Measurements from ENCODE around the gene SUGP2. TPM values are rescaled to one million over a fixed set of nuclear protein-coding genes. Genes with fewer than 3 reads are reported as not detected.
"Not testable (repeated sequence)": the region's sequence is repeated elsewhere in the genome, so short reads cannot be mapped to it uniquely, and the experiment has no call there.

Gene SUGP2
- total and polyA plus RNA-seq, 5 experiments from 2014 or later: 7.4 to 136 (median 8.2) TPM

DNA sequence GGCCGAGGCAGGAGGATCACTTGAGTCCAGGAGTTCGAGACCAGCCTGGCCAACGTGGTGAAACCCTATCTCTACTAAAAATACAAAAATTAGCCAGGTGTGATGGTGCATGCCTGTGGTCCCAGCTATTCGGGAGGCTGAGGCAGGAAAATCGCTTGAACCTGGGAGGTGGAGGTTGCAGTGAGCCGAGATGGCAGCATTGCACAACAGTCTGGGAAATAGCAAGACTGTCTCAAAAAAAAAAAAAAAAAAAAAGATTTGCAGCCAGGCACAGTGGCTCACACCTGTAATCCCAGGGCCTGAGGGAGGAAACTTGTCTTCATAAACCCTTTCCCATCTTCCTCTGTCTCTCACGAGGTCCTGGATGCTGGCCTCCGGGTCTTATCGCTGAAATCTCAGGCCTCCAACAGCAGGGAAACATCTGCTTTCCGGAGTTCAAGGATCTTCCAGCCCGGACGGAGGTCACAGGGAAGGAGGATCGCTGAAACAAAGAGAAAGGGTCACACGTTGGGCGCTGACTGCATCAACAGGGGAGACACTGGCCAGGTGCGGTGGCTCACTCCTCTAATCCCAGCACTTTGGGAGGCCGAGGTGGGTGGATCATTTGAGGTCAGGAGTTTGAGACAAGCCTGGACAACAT lies 80.8 kb downstream of the SUGP2 start:
- POLR2A ChIA-PET: interaction anchor here (0.7 kb wide), 1 partner anchor 792 kb away, joined by 3 read pairs; no protein-coding TSS in a partner anchor
- not testable (repeated sequence) for H3K4me1 Mint-ChIP-seq, DNase-seq, H3K4me3 Mint-ChIP-seq, H3K27ac Mint-ChIP-seq, H3K27me3 Mint-ChIP-seq, ATAC-seq, H3K36me3 Mint-ChIP-seq
- H3K9me3 Mint-ChIP-seq: peaks cover 0 to 15% (median 0%) of the 10 kb centered on the region in 9 donors

DNA sequence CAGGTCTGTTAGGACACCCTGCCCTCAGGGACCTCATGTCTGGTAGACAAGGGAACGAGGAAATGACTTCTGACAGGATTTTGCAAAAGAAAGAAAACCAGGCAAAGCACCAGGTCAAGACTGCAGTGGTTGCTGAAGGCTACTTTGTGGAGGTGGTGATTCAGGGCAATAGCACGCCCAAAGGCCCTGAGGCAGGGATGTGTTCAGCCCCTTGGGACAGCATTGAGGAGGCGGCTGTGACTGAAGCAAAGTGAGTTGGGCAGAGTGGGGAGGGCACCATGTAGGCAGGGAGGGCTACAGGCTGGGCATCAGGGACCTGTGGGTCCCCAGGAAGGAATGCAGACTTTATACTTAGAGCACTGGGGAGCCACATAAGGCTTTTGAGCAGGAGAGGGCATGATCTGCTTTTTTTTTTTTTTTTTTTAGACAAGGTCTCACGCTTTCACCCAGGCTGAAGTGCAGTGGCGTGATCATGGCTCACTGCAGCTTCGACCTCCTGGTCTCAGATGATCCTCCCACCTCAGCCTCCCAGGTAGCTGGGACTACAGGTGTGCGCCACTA lies 81.5 kb downstream of the SUGP2 start:
- ATAC-seq (no peak), DNase-seq (no peak)
- POLR2A ChIA-PET: no interaction called here
- peaks cover 1 to 8% (median 2%) of the 10 kb centered on the region in 5 donors for H3K27me3 Mint-ChIP-seq
- H3K4me3 Mint-ChIP-seq: no peak overlapping the region
- H3K9me3 Mint-ChIP-seq: peaks cover 0 to 15% (median 0%) of the 10 kb centered on the region in 9 donors
- no peaks in the 10 kb centered on the region for H3K36me3 Mint-ChIP-seq
- H3K27ac Mint-ChIP-seq: no peak overlapping the region
- H3K4me1 Mint-ChIP-seq: peaks cover 0 to 2% (median 0%) of the 10 kb centered on the region in 4 donors

DNA sequence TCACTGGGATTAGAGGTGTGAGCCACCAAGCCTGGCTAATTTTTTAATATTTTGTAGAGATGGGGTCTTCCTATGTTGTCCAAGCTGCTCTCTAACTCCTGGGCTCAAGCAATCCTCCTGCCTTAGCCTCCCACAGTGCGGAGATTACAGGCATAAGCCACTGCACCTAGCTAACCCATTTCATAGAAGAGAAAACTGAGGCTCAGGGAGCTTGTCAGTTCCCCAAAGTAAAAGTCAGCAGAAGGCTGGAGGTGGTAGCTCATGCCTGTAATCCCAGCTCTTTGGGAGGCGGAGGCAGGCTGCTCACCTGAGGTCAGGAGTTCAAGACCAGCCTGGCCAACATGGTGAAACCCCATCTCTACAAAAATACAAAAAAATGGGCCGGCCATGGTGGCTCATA lies 83.5 kb downstream of the SUGP2 start:
- no peak for DNase-seq

DNA sequence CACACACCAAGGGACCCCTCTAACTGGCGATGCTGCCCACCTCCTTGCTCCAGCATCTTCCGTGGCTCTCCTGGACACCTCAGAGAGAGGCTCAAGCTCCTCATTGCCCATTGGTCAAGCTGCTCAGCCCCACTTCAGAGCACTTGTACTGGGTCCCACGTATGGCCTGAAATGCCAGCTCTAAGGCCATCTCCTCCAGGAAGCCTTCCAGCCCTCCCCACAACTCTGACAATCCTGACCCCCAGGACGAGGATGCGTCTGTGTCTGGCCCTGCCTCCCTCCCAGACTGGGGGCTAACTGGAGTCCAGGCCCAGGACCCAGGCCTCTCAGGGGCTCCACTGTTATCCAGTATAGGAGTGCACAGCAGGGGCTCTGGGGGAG lies 84.4 kb downstream of the SUGP2 start:
- POLR2A ChIA-PET: no interaction called here
- Mint-ChIP-seq H3K9me3 (no peaks in the 10 kb centered on the region), H3K36me3 (no peaks in the 10 kb centered on the region), H3K27me3 (peaks cover 4 to 12% (median 8%) of the 10 kb centered on the region in 5 donors), H3K4me3 (no peak overlapping the region), H3K4me1 (peaks cover 0 to 2% (median 0%) of the 10 kb centered on the region in 4 donors), H3K27ac (no peak overlapping the region)
- no peak for DNase-seq
- no peak for ATAC-seq

More for the DNA sequence above, 83.5 kb downstream of the SUGP2 start:
- no peak for ATAC-seq
- Mint-ChIP-seq H3K4me1 (peaks cover 0 to 2% (median under 1%) of the 10 kb centered on the region in 4 donors), H3K9me3 (peaks cover 0 to 7% (median 0%) of the 10 kb centered on the region in 9 donors), H3K36me3 (no peaks in the 10 kb centered on the region), H3K27ac (peak overlapping the region in 1 of 10 donors; percentile 29), H3K27me3 (peaks cover 4 to 12% (median 8%) of the 10 kb centered on the region in 5 donors), H3K4me3 (no peak overlapping the region)
- POLR2A ChIA-PET: no interaction called here

DNA sequence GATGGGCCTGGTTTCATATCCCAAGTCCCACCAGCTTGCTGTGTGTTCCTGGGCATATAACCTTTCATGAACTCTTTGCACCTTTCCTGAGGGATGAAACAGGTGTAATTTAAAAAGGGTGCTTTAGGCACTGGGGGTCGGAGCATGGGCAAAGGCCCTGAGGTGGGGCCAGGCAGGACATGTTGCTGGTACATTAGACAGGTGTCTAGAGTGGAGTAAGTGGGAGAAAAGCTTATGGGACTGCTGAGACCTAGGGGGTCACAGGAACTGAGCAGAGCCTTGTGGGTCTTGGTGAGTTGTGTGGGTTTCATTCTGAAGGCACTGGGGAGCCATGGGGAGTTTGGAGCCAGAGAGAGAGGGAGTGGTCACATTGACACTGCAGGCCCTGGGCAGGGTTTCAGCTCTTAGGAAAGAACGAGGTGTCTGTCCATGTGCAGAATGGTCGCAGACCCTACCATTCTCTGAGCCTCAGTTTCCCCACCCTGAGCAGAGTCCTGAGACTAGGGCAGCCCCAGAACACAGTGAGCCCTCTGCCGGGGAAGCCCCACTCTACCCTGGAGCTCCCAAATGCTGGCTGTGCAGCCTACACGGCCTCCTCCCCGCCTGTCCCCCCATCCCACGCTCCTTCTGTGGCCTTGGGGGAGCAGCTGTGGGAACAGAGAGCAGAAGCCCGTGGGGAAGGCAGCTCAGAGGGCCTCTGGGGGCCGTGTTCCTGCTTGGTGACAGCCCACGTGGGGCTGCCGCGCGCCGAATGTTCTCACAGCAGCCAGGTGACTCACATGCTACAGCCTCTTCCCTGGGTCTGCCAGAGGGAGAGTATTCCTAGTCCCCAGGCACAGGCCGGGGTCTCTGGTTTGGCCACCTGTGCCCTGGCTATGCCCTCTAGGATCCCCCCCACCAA lies 85.0 kb downstream of the SUGP2 start:
- ATAC-seq (no peak), DNase-seq (no peak)
- Mint-ChIP-seq H3K27ac (no peak overlapping the region), H3K4me1 (peaks cover 0 to 2% (median 0%) of the 10 kb centered on the region in 4 donors), H3K9me3 (no peaks in the 10 kb centered on the region), H3K36me3 (no peaks in the 10 kb centered on the region), H3K4me3 (no peak overlapping the region), H3K27me3 (peaks cover 4 to 12% (median 8%) of the 10 kb centered on the region in 5 donors)
- POLR2A ChIA-PET: interaction anchor here (0.6 kb wide), 1 partner anchor 308 kb away, joined by 7 read pairs; no protein-coding TSS in a partner anchor

DNA sequence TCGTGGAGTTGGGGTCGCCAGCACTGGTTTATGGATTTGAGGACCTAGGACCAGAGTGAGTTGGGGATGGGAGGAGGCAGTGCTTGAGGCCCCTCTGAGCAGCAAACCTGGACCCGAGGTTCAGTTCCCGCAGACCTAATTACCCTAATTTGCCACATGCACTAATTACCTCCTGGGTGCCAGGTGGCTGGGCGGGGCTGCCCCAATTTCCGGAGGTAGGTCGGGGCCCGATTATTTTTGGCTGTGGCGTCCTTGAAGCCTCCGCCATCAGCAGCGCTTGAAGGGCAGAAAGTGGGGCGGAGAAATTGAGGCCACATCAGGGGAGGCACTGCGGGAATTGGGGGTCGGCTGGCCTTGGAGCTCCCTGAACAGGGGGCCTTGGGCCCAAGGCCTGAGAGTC lies 86.4 kb downstream of the SUGP2 start:
- no peaks in the 10 kb centered on the region for H3K9me3 Mint-ChIP-seq
- no peak overlapping the region for H3K27ac Mint-ChIP-seq
- H3K36me3 Mint-ChIP-seq: no peaks in the 10 kb centered on the region
- POLR2A ChIA-PET: no interaction called here
- DNase-seq: no peak
- H3K27me3 Mint-ChIP-seq: peaks cover 4 to 21% (median 8%) of the 10 kb centered on the region in 5 donors
- peaks cover 0 to 2% (median 0%) of the 10 kb centered on the region in 4 donors for H3K4me1 Mint-ChIP-seq
- ATAC-seq: no peak
- no peak overlapping the region for H3K4me3 Mint-ChIP-seq

DNA sequence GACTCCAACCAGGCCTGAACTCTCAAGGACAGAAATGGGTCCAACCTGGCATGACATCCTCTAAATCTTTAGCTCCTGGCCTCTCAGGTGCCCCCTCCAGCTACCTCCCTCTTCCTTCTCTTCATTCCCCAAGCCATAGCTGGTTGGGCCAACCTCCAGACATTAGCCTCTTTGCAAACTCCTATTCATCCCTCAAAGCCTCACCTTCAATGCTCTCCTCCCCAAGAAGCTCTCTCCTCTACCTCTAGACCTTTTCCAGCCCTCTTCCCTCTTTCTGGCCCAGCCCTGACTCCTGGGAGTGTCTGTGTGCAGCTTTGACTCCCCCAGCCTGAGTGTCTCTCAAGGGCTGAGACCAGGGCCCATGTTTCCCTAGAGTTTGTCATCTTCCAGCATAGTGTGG lies 87.0 kb downstream of the SUGP2 start:
- POLR2A ChIA-PET: no interaction called here
- Mint-ChIP-seq H3K27me3 (peaks cover 4 to 27% (median 10%) of the 10 kb centered on the region in 5 donors), H3K36me3 (no peaks in the 10 kb centered on the region), H3K27ac (no peak overlapping the region), H3K9me3 (no peaks in the 10 kb centered on the region), H3K4me1 (peaks cover 0 to 5% (median 3%) of the 10 kb centered on the region in 4 donors), H3K4me3 (no peak overlapping the region)
- ATAC-seq: no peak
- no peak for DNase-seq

DNA sequence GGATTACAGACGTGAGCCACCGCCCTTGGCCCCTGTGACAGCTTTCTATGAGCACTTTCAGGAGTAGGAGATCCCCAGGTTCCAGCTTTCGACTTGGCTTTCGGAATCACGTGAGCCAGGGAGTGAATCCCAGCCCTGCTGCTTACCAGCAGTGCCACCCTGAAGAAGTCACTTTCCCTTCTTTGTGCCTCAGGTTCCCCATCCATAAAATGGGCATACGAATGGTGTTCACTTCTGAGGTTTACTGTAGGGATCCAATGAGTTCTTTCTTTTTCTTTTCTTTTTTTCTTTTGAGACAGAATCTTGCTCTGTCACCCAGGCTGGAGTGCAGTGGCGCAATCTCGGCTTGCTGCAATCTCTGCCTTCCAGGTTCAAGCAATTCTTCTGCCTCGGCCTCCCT lies 88.0 kb downstream of the SUGP2 start:
- no peaks in the 10 kb centered on the region for H3K9me3 Mint-ChIP-seq
- peaks cover 4 to 33% (median 12%) of the 10 kb centered on the region in 5 donors for H3K27me3 Mint-ChIP-seq
- peaks cover 0 to 9% (median 4%) of the 10 kb centered on the region in 4 donors for H3K4me1 Mint-ChIP-seq
- no peak overlapping the region for H3K27ac Mint-ChIP-seq
- POLR2A ChIA-PET: interaction anchor here (0.6 kb wide), 1 partner anchor 488 kb away, joined by 5 read pairs; no protein-coding TSS in a partner anchor
- ATAC-seq: no peak
- DNase-seq: no peak
- H3K4me3 Mint-ChIP-seq: peak overlapping the region in 1 of 10 donors; percentile 10
- no peaks in the 10 kb centered on the region for H3K36me3 Mint-ChIP-seq

DNA sequence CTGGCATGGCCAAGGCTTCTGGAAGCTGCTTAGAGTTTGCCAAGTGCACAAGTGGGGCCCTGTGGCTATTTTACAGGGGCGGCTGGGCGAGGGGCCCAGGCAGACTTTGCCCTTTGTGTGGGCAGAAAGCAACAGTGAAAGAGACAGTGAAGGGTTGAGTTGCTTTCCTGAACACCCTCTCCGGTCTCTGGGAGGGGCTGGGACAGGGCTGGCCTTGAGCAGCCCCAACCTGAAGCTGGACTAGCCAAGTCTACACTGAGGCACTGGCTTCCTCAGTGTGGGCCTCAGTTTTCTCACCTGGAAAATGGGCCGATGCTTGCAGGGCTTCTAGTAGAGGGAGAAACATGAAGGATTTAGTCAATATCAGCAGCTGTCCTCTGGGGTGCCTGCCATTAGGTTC lies 89.9 kb downstream of the SUGP2 start:
- H3K4me1 Mint-ChIP-seq: peaks cover 2 to 14% (median 9%) of the 10 kb centered on the region in 4 donors
- DNase-seq (no peak), ATAC-seq (no peak)
- peak overlapping the region in 2 of 10 donors; percentile 18 to 21 for H3K27ac Mint-ChIP-seq
- POLR2A ChIA-PET: interaction anchor here (0.5 kb wide), 1 partner anchor 472 kb away, joined by 3 read pairs; no protein-coding TSS in a partner anchor
- no peak overlapping the region for H3K4me3 Mint-ChIP-seq
- H3K27me3 Mint-ChIP-seq: peaks cover 8 to 52% (median 21%) of the 10 kb centered on the region in 5 donors
- no peaks in the 10 kb centered on the region for H3K36me3 Mint-ChIP-seq
- no peaks in the 10 kb centered on the region for H3K9me3 Mint-ChIP-seq

DNA sequence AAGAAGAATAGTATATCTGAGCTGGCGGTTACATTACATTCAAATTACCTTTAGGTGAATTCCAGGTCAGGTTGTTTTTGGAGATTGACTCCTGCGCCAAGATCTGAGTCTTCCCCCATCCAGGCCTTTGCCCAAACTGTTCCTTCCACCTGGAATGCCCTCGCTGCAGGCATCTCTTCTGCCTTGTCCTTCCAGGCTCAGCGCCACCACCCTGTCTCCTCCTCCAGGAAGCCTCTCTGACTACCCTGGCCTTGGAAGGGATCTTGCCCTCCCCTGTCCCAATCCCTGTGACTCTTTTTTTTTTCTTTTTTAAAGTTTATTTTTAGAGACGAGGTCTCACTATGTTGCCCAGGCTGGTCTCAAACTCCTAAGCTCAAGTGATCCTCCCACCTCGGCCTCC lies 90.6 kb downstream of the SUGP2 start:
- POLR2A ChIA-PET: no interaction called here
- peaks cover 2 to 14% (median 9%) of the 10 kb centered on the region in 4 donors for H3K4me1 Mint-ChIP-seq
- no peak for DNase-seq
- no peaks in the 10 kb centered on the region for H3K36me3 Mint-ChIP-seq
- ATAC-seq: no peak
- H3K27me3 Mint-ChIP-seq: peaks cover 8 to 53% (median 21%) of the 10 kb centered on the region in 5 donors
- H3K9me3 Mint-ChIP-seq: no peaks in the 10 kb centered on the region
- peak overlapping the region in 3 of 10 donors; percentile 16 to 68 (median 46) for H3K27ac Mint-ChIP-seq
- H3K4me3 Mint-ChIP-seq: peak overlapping the region in 6 of 10 donors; percentile 38 to 69 (median 51)

DNA sequence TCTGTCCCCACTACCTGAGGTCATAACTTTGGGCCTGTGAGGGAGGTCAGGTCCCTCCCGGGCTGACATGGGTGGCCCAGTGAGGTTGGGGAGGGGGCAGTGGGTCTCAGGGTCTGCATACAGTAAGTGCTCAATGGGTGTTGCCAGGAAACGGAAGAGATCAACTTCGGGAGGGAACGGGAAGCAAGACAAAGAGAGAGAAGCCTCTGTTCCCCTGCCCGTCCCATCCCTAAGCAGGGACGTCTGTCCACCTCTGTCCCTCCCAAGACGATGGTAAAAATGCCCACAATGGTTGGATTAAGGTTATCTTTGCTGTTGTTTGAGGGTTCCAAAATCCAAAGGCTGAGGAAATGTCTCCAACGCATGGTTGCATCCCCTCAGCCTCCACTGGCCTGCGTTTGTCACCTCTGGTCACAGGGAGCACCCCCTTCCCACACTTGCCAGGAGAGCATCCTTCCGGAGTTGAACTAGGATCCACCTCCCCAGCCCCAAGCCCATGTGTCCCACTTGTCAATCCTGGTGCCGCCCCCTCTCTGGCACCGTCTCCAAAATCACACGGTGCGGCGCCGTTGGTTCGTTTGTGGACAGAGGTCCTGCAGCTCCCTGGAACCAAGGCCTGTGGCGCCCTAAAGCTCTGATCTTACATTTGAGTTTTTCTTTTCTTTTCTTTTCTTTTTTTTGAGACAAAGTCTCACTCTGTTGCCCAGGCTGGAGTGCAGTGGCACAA lies 91.5 kb downstream of the SUGP2 start:
- Mint-ChIP-seq H3K4me1 (peaks cover 2 to 14% (median 9%) of the 10 kb centered on the region in 4 donors), H3K27ac (peak overlapping the region in 1 of 10 donors; percentile 65), H3K4me3 (peak overlapping the region; percentile 50 to 71 (median 58)), H3K9me3 (no peaks in the 10 kb centered on the region), H3K27me3 (peaks cover 8 to 51% (median 24%) of the 10 kb centered on the region in 5 donors), H3K36me3 (no peaks in the 10 kb centered on the region)
- ATAC-seq: no peak
- POLR2A ChIA-PET: interaction anchor here (0.6 kb wide), 1 partner anchor 25 kb away, joined by 3 read pairs; no protein-coding TSS in a partner anchor
- no peak for DNase-seq
